NT2/D1 (cell line): ENCODE measurements around the gene DNASE1.

Source experiments
- DNase-seq: peaks from one replicate; pipeline ENCODE4 v3.0.0-alpha.2; 2011; ENCODE audit warnings: low read depth, low spot score
- H3K27me3 ChIP-seq: 2 replicates; pipeline ENCODE4 v1.6.0; 2011; ENCODE audit warnings: mild to moderate bottlenecking; ENCODE audit not compliant: insufficient read length, insufficient read depth
- H3K36me3 ChIP-seq: 2 replicates; pipeline ENCODE4 v1.6.1; 2011; ENCODE audit warnings: mild to moderate bottlenecking, low read length, mixed read lengths; ENCODE audit not compliant: insufficient read depth, insufficient read length
- H3K4me1 ChIP-seq: 2 replicates; pipeline ENCODE4 v1.5.1; 2011; ENCODE audit not compliant: insufficient read depth, insufficient read length
- H3K4me3 ChIP-seq: 2 replicates; pipeline ENCODE4 v1.5.1; 2011; ENCODE audit warnings: low read depth; ENCODE audit not compliant: insufficient read length
- H3K9ac ChIP-seq: 2 replicates; pipeline ENCODE4 v1.6.0; 2011; ENCODE audit warnings: low read depth; ENCODE audit not compliant: insufficient read length
- H3K9me3 ChIP-seq: 2 replicates; pipeline ENCODE4 v1.5.1; 2011; ENCODE audit warnings: mild to moderate bottlenecking, low read length; ENCODE audit not compliant: insufficient read depth
- SUZ12 ChIP-seq: IDR thresholded peaks from 2 replicates; pipeline ENCODE4 v1.6.1; 2011; ENCODE audit not compliant: insufficient read length, insufficient read depth; ENCODE audit errors: extremely low read depth
- YY1 ChIP-seq: IDR thresholded peaks from 2 replicates; pipeline ENCODE4 v1.6.1; 2011; ENCODE audit not compliant: insufficient read length, insufficient read depth
- ZNF274 ChIP-seq: IDR thresholded peaks from 2 replicates; pipeline ENCODE4 v1.6.1; 2011; ENCODE audit warnings: mild to moderate bottlenecking, low read depth, low read length

The DNASE1 gene

GRCh38 chr16:3677994-3678393 lies 23.5 kb downstream of the DNASE1 start:
- H3K36me3 ChIP-seq: peaks cover 96% of the 10 kb centered on the region

GRCh38 chr16:3681206-3681605 lies 26.7 kb downstream of the DNASE1 start:
- H3K36me3 ChIP-seq: peaks cover 91% of the 10 kb centered on the region

More at GRCh38 chr16:3677994-3678393, 23.5 kb downstream of the DNASE1 start:
- Histone ChIP-seq H3K4me3 (no peak overlapping the region), H3K4me1 (peaks cover 6% of the 10 kb centered on the region), H3K9ac (no peak overlapping the region), H3K9me3 (peaks cover 8% of the 10 kb centered on the region; the same call in 1 of the 2 replicates), H3K27me3 (no peaks in the 10 kb centered on the region)
- TF ChIP-seq SUZ12 (no peak), ZNF274 (no peak)
- DNase-seq: no peak

GRCh38 chr16:3687021-3687420 lies 32.5 kb downstream of the DNASE1 start:
- no peak for DNase-seq
- TF ChIP-seq ZNF274 (no peak), YY1 (no peak), SUZ12 (no peak)
- no peaks in the 10 kb centered on the region for H3K27me3 ChIP-seq
- peaks cover 81% of the 10 kb centered on the region for H3K36me3 ChIP-seq
- peaks cover 4% of the 10 kb centered on the region for H3K4me1 ChIP-seq
- no peak overlapping the region for H3K9ac ChIP-seq
- no peak overlapping the region for H3K4me3 ChIP-seq
- peaks cover 7% of the 10 kb centered on the region; the same call in 1 of the 2 replicates for H3K9me3 ChIP-seq

More at GRCh38 chr16:3681206-3681605, 26.7 kb downstream of the DNASE1 start:
- no peak overlapping the region for H3K4me3 ChIP-seq
- DNase-seq: no peak
- no peaks in the 10 kb centered on the region for H3K27me3 ChIP-seq
- no peaks in the 10 kb centered on the region for H3K4me1 ChIP-seq
- TF ChIP-seq ZNF274 (no peak), YY1 (no peak), SUZ12 (no peak)
- H3K9me3 ChIP-seq: peaks cover 8% of the 10 kb centered on the region; the same call in 1 of the 2 replicates
- H3K9ac ChIP-seq: no peak overlapping the region

GRCh38 chr16:3687792-3688191 lies 33.3 kb downstream of the DNASE1 start:
- DNase-seq: no peak
- no peaks in the 10 kb centered on the region for H3K9me3 ChIP-seq
- H3K4me1 ChIP-seq: peaks cover 4% of the 10 kb centered on the region
- no peaks in the 10 kb centered on the region for H3K27me3 ChIP-seq
- H3K9ac ChIP-seq: no peak overlapping the region
- H3K4me3 ChIP-seq: no peak overlapping the region
- peaks cover 73% of the 10 kb centered on the region for H3K36me3 ChIP-seq
- TF ChIP-seq YY1 (no peak), ZNF274 (no peak), SUZ12 (no peak)

GRCh38 chr16:3689731-3690130 lies 35.2 kb downstream of the DNASE1 start:
- H3K36me3 ChIP-seq: peaks cover 66% of the 10 kb centered on the region
- no peak overlapping the region for H3K4me3 ChIP-seq
- no peak overlapping the region for H3K9ac ChIP-seq
- TF ChIP-seq SUZ12 (no peak), ZNF274 (no peak), YY1 (no peak)
- H3K27me3 ChIP-seq: no peaks in the 10 kb centered on the region
- H3K4me1 ChIP-seq: peaks cover 4% of the 10 kb centered on the region
- no peak for DNase-seq
- H3K9me3 ChIP-seq: no peaks in the 10 kb centered on the region

- H3K4me3 ChIP-seq: no peak overlapping the region
- H3K4me1 ChIP-seq: peaks cover 4% of the 10 kb centered on the region
- no peaks in the 10 kb centered on the region for H3K27me3 ChIP-seq
- no peak overlapping the region for H3K9ac ChIP-seq
- TF ChIP-seq YY1: no peak
- no peak for TF ChIP-seq ZNF274
- no peak for TF ChIP-seq SUZ12
- peak; percentile 75 for DNase-seq
- no peaks in the 10 kb centered on the region for H3K9me3 ChIP-seq
- peaks cover 61% of the 10 kb centered on the region for H3K36me3 ChIP-seq
Observed at GRCh38 chr16:3690470-3690928, 36.0 kb downstream of the DNASE1 start.

- no peak for TF ChIP-seq ZNF274
- no peak for TF ChIP-seq SUZ12
- no peak for TF ChIP-seq YY1
- Histone ChIP-seq H3K9me3 (no peaks in the 10 kb centered on the region), H3K9ac (no peak overlapping the region), H3K4me1 (peaks cover 6% of the 10 kb centered on the region), H3K36me3 (peaks cover 59% of the 10 kb centered on the region), H3K4me3 (no peak overlapping the region), H3K27me3 (no peaks in the 10 kb centered on the region)
- no peak for DNase-seq
Observed at GRCh38 chr16:3690980-3691720, 36.7 kb downstream of the DNASE1 start.
